K562 (cell line): Measurements from ENCODE around the gene MRPS15. TPM values are rescaled to one million over a fixed set of nuclear protein-coding genes. Genes with fewer than 3 reads are reported as not detected.

ENCODE experiments used
- ATAC-seq: fragments of 200-7000 bp; cut with Tn5 transposase; 3 replicates; pipeline ENCODE4 v1.9.1; 2020; ENCODE audit warnings: moderate library complexity
- BruUV-seq: library from RNA; stranded (reverse); fragments of 400-500 nt; replicated peaks from 2 replicates; lab custom pipeline; 2021; lab: Mats Ljungman, UMichigan
- CTCF ChIA-PET: fragments of 300-600 bp; formaldehyde crosslinking; extraction: SDS; loops from one replicate; lab custom pipeline; 2021; ENCODE audit warnings: low intra/inter-chr PET ratio; lab: Yijun Ruan, JAX
- POLR2A ChIA-PET: fragments of 300-600, 350-650 bp; sonication (Branson Sonifier 250); formaldehyde crosslinking; extraction: SDS; loops from one replicate; lab custom pipeline; 2021; ENCODE audit warnings: antibody characterized with exemption, inconsistent platforms; lab: Yijun Ruan, JAX
- DNase-seq, 4 experiments: peaks; one replicate each; pipeline versions ENCODE4 v3.0.0 to v3.0.0-alpha.2; 2011 to 2018; ENCODE audit warnings: low spot score in 3 of 4, mixed read lengths in 3 of 4; ENCODE audit errors: extremely low read depth in 1 of 4
- FAIRE-seq: peaks from 2 replicates; lab custom pipeline; 2011; peaks lifted over from hg19 to GRCh38; lab: Jason Lieb, UNC
- H2AFZ ChIP-seq: 2 replicates; pipeline ENCODE4 v1.6.0; 2011; ENCODE audit warnings: low read depth, low read length, control low read depth, inconsistent platforms
- H3K27ac ChIP-seq: fragments of 200-600 bp; 3 replicates; pipeline ENCODE4 v1.8.0; 2011; ENCODE audit warnings: low read depth, mild to moderate bottlenecking, control low read depth, inconsistent platforms, low read length, moderate library complexity, mixed read lengths; ENCODE audit errors: extremely low read depth
- H3K27me3 ChIP-seq, 2 experiments: fragments of 300-600 bp in 1 of 2; 2 replicates in 1 of 2; 3 replicates in 1 of 2; pipeline versions ENCODE4 v1.6.0 to v1.8.0; 2011; ENCODE audit warnings: inconsistent platforms in 2 of 2, low read length in 2 of 2, mild to moderate bottlenecking in 1 of 2, mixed read lengths in 1 of 2, moderate library complexity in 1 of 2; ENCODE audit not compliant: control insufficient read depth in 2 of 2, insufficient read depth in 2 of 2
- H3K36me3 ChIP-seq: fragments of 300-600 bp; 3 replicates; pipeline ENCODE4 v1.8.0; 2011; ENCODE audit warnings: mild to moderate bottlenecking, low read length, inconsistent platforms; ENCODE audit not compliant: control insufficient read depth, insufficient read depth
- H3K4me1 ChIP-seq, 2 experiments: fragments of 200-600 bp in 1 of 2; replicated peaks in 1 of 2; 2 replicates in 1 of 2; 3 replicates in 1 of 2; pipeline versions ENCODE4 v1.5.1 to v1.8.0; 2011; ENCODE audit warnings: inconsistent platforms in 2 of 2, low read length in 2 of 2, mild to moderate bottlenecking in 1 of 2, mixed read lengths in 1 of 2, moderate library complexity in 1 of 2; ENCODE audit not compliant: control insufficient read depth in 2 of 2, insufficient read depth in 2 of 2
- H3K4me2 ChIP-seq: 2 replicates; pipeline ENCODE4 v1.6.1; 2011; ENCODE audit warnings: low read length, control low read depth, inconsistent platforms, mixed read lengths; ENCODE audit not compliant: insufficient read depth
- H3K4me3 ChIP-seq: fragments of 200-600 bp; sonication (generic), shearing (Covaris generic); 2 replicates; pipeline ENCODE4 v1.5.1; 2016; ENCODE audit warnings: control low read depth, inconsistent platforms
- H3K79me2 ChIP-seq: fragments of 200-600 bp; 3 replicates; pipeline ENCODE4 v1.8.0; 2011; ENCODE audit warnings: low read length, inconsistent platforms; ENCODE audit not compliant: control insufficient read depth, insufficient read depth
- H3K9ac ChIP-seq, 2 experiments: 2 replicates each; pipeline versions ENCODE4 v1.6.0 to v1.6.1; 2011; ENCODE audit warnings: low read depth in 2 of 2, low read length in 2 of 2, control low read depth in 1 of 2, inconsistent platforms in 1 of 2, mild to moderate bottlenecking in 1 of 2, mixed read lengths in 1 of 2; ENCODE audit not compliant: insufficient read depth in 1 of 2
- H3K9me1 ChIP-seq: one replicate; pipeline ENCODE4 v1.6.0; 2011; ENCODE audit warnings: inconsistent platforms, mild to moderate bottlenecking, low read length, moderate library complexity; ENCODE audit not compliant: control insufficient read depth, insufficient read depth
- H3K9me3 ChIP-seq: replicated peaks from 2 replicates; pipeline ENCODE4 v1.5.1; 2011; ENCODE audit warnings: low read depth, low read length, inconsistent platforms; ENCODE audit not compliant: control insufficient read depth, insufficient read depth
- H4K20me1 ChIP-seq: replicated peaks from 2 replicates; pipeline ENCODE4 v1.6.1; 2011; ENCODE audit warnings: low read length, inconsistent platforms, mixed read lengths; ENCODE audit not compliant: control insufficient read depth, insufficient read depth
- HIVEP1 ChIP-seq: fragments of 250-450 bp; sonication (Bioruptor Pico); IDR thresholded peaks from 2 replicates; pipeline ENCODE4 v1.4.0; 2020; ENCODE audit warnings: mild to moderate bottlenecking
- KAT8 ChIP-seq: fragments of 450-650 bp; IDR thresholded peaks from 2 replicates; pipeline ENCODE4 v1.6.1; 2016; ENCODE audit warnings: low read depth, mild to moderate bottlenecking
- LARP7 ChIP-seq: fragments of 450-650 bp; IDR thresholded peaks from 2 replicates; pipeline ENCODE4 v1.6.1; 2016
- MAZ ChIP-seq, 2 experiments: fragments of 450-650 bp in 1 of 2; sonication (generic) in 1 of 2; formaldehyde crosslinking; IDR thresholded peaks in 1 of 2; conservative IDR thresholded peaks in 1 of 2; 2 replicates each; pipeline versions ENCODE4 v1.4.0 to v1.5.0; 2020; ENCODE audit warnings: mild to moderate bottlenecking in 1 of 2, missing genetic modification reagents in 1 of 2
- NCOA2 ChIP-seq, 2 experiments: fragments of 450-650 bp; IDR thresholded peaks; 2 replicates each; pipeline ENCODE4 v1.6.1; 2018; ENCODE audit warnings: mild to moderate bottlenecking in 2 of 2, moderate library complexity in 1 of 2; ENCODE audit not compliant: partially characterized antibody in 2 of 2
- PHB2 ChIP-seq: fragments of 450-650 bp; IDR thresholded peaks from 2 replicates; pipeline ENCODE4 v1.6.1; 2017; ENCODE audit warnings: low read depth
- POLR2A ChIP-seq: fragments of 450-650 bp; conservative IDR thresholded peaks from 2 replicates; pipeline ENCODE4 v1.6.1; 2016
- POU5F1 ChIP-seq: fragments of 150-350 bp; IDR thresholded peaks from 2 replicates; pipeline ENCODE4 v1.6.1; 2014; ENCODE audit warnings: borderline replicate concordance, low read length, low read depth, mild to moderate bottlenecking; ENCODE audit not compliant: partially characterized antibody
- SIX5 ChIP-seq, 2 experiments: IDR thresholded peaks; 2 replicates each; pipeline ENCODE4 v1.6.1; 2011; ENCODE audit warnings: low read length in 2 of 2, borderline replicate concordance in 1 of 2, low read depth in 1 of 2, mild to moderate bottlenecking in 1 of 2, moderate library complexity in 1 of 2; ENCODE audit not compliant: insufficient read depth in 1 of 2
- SMARCB1 ChIP-seq: IDR thresholded peaks from 2 replicates; pipeline ENCODE4 v1.6.1; 2011; ENCODE audit warnings: improper control_type of control experiment, low read depth; ENCODE audit not compliant: insufficient read length
- TBP ChIP-seq: optimal IDR thresholded peaks from 2 replicates; pipeline ENCODE3; 2011; ENCODE audit warnings: low read depth, low read length, improper control_type of control experiment
- ZNF253 ChIP-seq: fragments of 250-450 bp; sonication (Bioruptor Pico); conservative IDR thresholded peaks from 2 replicates; pipeline ENCODE4 v1.6.1; 2021; ENCODE audit warnings: mild to moderate bottlenecking
- ZNF324 ChIP-seq: fragments of 250-450 bp; sonication (Bioruptor Pico); IDR thresholded peaks from 2 replicates; pipeline ENCODE4 v1.4.0; 2020; ENCODE audit warnings: mild to moderate bottlenecking
- WGBS: fragments of 100-300 bp; shearing (Covaris generic); methylation state at CpG from one replicate; pipeline ENCODE4 v1.1.6; 2016; ENCODE audit warnings: low coverage, mixed read lengths; ENCODE audit not compliant: insufficient coverage; ENCODE audit errors: missing lambda C conversion rate; 5-methylcytosine and 5-hydroxymethylcytosine counted together
- in situ Hi-C: fragments of 300-500 bp; cut with MboI; formaldehyde crosslinking; loops from 4 replicates; pipeline ENCODE4 v1.15.0; 2018; ENCODE audit warnings: inconsistent platforms, mixed read lengths
- intact Hi-C: fragments of 100-400 bp; cut with micrococcal nuclease; formaldehyde crosslinking; loops from 2 replicates; pipeline ENCODE4 v1.14.2; 2022
- polyA plus RNA-seq, 8 experiments: library from polyadenylated mRNA; depleted of rRNA in 4 of 8; stranded (reverse) in 5 of 8; unstranded in 3 of 8; fragments of >200 nt; fragmentation: Nextera tagmentation in 2 of 8; fragmentation: Illumina TruSeq in 1 of 8; extraction: Ambion mirVana in 2 of 8; extraction: Trizol in 1 of 8; gene quantifications; 2 replicates each; pipeline versions ENCODE4 v1.2.1 to v1.2.3, GENCODE V29; 2011 to 2014; ENCODE audit warnings: inconsistent platforms in 1 of 8, missing spikeins in 1 of 8
- total RNA-seq, 7 experiments: library from RNA; depleted of rRNA in 6 of 7; stranded (reverse); fragments of >200 nt in 6 of 7; fragmentation: Illumina TruSeq in 2 of 7; extraction: Trizol in 2 of 7; gene quantifications; 2 replicates each; pipeline versions ENCODE4 v1.2.1 to v1.2.3, GENCODE V29; 2011 to 2021; ENCODE audit warnings: low replicate concordance in 1 of 7
- TF ChIP-seq, protein P1 (sequence below): fragments of 250-450 bp; sonication (Bioruptor Pico); IDR thresholded peaks from 2 replicates; pipeline ENCODE4 v1.4.0; 2020

Gene MRPS15
- total and polyA plus RNA-seq, 9 of the 15 experiments (the other 6 are each of a cell fraction or from before 2014, with no cell fraction given) = 62.9 to 286 (median 149) TPM

DNA sequence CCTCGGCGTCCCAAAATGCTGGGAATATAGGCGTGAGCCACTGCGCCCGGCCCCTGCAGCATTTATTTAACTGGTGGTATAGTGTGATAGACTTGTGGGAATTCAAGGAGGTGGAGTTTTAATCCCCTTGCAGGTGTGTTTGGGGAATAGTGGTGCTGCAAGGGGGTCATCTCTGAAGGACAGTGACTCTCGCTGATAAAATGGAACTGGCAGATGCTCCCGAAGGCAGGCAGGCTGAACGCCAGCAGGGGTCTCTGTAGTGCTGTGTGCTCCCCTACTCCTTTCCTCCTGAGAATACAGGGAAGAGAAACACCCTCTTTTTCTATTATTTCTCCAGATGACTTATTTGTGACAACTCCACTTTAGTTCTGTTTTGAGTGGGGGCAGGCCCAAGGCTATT, 17.9 kb downstream of the MRPS15 start (continued):
- TF ChIP-seq MAZ (CRISPR knock-in tag; conservative IDR thresholded peaks at IDR 0.05 in 1 of 2, IDR thresholded peaks at IDR 0.05 in 1 of 2) = peak in 1 of 2 experiments; percentile 40; a peak in 1 of 4 replicates
- no peak for TF ChIP-seq SMARCB1

DNA sequence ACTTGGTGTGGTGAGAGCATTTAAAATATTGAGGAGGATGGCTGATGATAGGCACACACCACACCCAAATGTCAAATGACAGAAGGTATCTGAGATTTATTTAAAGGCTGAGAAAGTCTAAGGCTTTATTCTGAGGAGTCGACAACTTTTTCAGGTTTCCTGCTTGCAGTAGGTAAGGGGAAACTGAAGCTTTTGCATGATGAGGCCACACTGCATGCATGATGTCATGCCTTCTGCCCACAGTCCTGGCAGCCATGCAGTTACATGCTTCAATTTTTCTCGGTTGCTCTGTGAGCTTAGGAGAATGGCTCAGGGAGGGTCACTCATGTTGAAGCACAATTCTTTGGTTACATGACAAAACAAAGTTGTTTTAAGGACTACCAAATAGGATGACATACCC, 20.9 kb downstream of the MRPS15 start:
- no peak for ATAC-seq
- Histone ChIP-seq H3K27ac (no peak overlapping the region), H3K9me1 (no peaks in the 10 kb centered on the region), H3K9ac (no peak overlapping the region), H3K4me1 (peaks cover under 1 to 11% of the 10 kb centered on the region in 2 experiments; a peak in 3 of 5 replicates), H3K79me2 (no peaks in the 10 kb centered on the region), H3K9me3 (no peaks in the 10 kb centered on the region), H4K20me1 (no peaks in the 10 kb centered on the region), H2AFZ (peak overlapping the region; percentile 39; the same call in 1 of the 2 replicates), H3K4me3 (no peak overlapping the region), H3K4me2 (no peak overlapping the region), H3K27me3 (peaks cover 0 to 4% of the 10 kb centered on the region in 2 experiments; a peak in 1 of 5 replicates), H3K36me3 (no peaks in the 10 kb centered on the region)
- ChIA-PET POLR2A (interaction anchor here (0.7 to 2.2 kb wide), 4 partner anchors 9 to 133 kb away, joined by 3 to 7 read pairs (median 3); no protein-coding TSS in a partner anchor), CTCF (no interaction called here)
- TF ChIP-seq ZNF253 (CRISPR knock-in tag) = no peak
- no peak for TF ChIP-seq KAT8
- TF ChIP-seq PHB2 = no peak
- TF ChIP-seq, protein P1, sequence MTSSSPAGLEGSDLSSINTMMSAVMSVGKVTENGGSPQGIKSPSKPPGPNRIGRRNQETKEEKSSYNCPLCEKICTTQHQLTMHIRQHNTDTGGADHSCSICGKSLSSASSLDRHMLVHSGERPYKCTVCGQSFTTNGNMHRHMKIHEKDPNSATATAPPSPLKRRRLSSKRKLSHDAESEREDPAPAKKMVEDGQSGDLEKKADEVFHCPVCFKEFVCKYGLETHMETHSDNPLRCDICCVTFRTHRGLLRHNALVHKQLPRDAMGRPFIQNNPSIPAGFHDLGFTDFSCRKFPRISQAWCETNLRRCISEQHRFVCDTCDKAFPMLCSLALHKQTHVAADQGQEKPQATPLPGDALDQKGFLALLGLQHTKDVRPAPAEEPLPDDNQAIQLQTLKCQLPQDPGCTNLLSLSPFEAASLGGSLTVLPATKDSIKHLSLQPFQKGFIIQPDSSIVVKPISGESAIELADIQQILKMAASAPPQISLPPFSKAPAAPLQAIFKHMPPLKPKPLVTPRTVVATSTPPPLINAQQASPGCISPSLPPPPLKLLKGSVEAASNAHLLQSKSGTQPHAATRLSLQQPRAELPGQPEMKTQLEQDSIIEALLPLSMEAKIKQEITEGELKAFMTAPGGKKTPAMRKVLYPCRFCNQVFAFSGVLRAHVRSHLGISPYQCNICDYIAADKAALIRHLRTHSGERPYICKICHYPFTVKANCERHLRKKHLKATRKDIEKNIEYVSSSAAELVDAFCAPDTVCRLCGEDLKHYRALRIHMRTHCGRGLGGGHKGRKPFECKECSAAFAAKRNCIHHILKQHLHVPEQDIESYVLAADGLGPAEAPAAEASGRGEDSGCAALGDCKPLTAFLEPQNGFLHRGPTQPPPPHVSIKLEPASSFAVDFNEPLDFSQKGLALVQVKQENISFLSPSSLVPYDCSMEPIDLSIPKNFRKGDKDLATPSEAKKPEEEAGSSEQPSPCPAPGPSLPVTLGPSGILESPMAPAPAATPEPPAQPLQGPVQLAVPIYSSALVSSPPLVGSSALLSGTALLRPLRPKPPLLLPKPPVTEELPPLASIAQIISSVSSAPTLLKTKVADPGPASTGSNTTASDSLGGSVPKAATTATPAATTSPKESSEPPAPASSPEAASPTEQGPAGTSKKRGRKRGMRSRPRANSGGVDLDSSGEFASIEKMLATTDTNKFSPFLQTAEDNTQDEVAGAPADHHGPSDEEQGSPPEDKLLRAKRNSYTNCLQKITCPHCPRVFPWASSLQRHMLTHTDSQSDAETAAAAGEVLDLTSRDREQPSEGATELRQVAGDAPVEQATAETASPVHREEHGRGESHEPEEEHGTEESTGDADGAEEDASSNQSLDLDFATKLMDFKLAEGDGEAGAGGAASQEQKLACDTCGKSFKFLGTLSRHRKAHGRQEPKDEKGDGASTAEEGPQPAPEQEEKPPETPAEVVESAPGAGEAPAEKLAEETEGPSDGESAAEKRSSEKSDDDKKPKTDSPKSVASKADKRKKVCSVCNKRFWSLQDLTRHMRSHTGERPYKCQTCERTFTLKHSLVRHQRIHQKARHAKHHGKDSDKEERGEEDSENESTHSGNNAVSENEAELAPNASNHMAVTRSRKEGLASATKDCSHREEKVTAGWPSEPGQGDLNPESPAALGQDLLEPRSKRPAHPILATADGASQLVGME (CRISPR knock-in tag) = no peak
- no peak for TF ChIP-seq ZNF324 (CRISPR knock-in tag)
- no peak for TF ChIP-seq POLR2A
- TF ChIP-seq NCOA2 (IDR thresholded peaks at IDR 0.05; ENCODE audit: partially characterized antibody in 2 of 2) = no peak
- no peak for TF ChIP-seq TBP
- no peak for TF ChIP-seq HIVEP1 (CRISPR knock-in tag)
- TF ChIP-seq LARP7 = no peak
- TF ChIP-seq SIX5 (IDR thresholded peaks at IDR 0.05; ENCODE audit: borderline replicate concordance in 1 of 2, insufficient read depth in 1 of 2, low read depth in 1 of 2, low read length in 2 of 2) = no peak
- TF ChIP-seq POU5F1 = no peak
- no peak for DNase-seq
- BruUV-seq = no TSS peak
- no peak for FAIRE-seq
- intact Hi-C loops (loop anchor here (10.0 kb wide), 1 partner anchor 102 kb away; no protein-coding TSS in a partner anchor), in situ Hi-C loops (no loop called here)
- WGBS = 15% methylated on average over 2 of the region's 2 CpGs
